C4-2B (cell line): ENCODE data around the gene TMEM163.

ENCODE experiments used
- H3K27ac ChIP-seq: fragments of 450-650 bp; 2 replicates; pipeline ENCODE4 v1.5.1; 2017
- CTCF ChIP-seq: fragments of 450-650 bp; conservative IDR thresholded peaks from 2 replicates; pipeline ENCODE4 v1.5.1; 2017; ENCODE audit warnings: mild to moderate bottlenecking
- ZFX ChIP-seq: fragments of 450-650 bp; IDR thresholded peaks from 2 replicates; pipeline ENCODE4 v1.6.1; 2017

TMEM163 gene

GRCh38 chr2:134564549-134564948, 154.3 kb downstream of the TMEM163 start:
- TF ChIP-seq ZFX (no peak), CTCF (no peak)
- no peak overlapping the region for H3K27ac ChIP-seq

- no peak overlapping the region for H3K27ac ChIP-seq
These were observed 160.5 kb downstream of the TMEM163 start for GRCh38 chr2:134558208-134558830.

GRCh38 chr2:134555411-134555810, 163.4 kb downstream of the TMEM163 start:
- TF ChIP-seq CTCF (no peak), ZFX (no peak)

More at GRCh38 chr2:134558208-134558830, 160.5 kb downstream of the TMEM163 start:
- no peak for TF ChIP-seq CTCF
- no peak for TF ChIP-seq ZFX

GRCh38 chr2:134553657-134554056, 165.1 kb downstream of the TMEM163 start:
- TF ChIP-seq CTCF (no peak), ZFX (no peak)

More at GRCh38 chr2:134555411-134555810, 163.4 kb downstream of the TMEM163 start:
- no peak overlapping the region for H3K27ac ChIP-seq

GRCh38 chr2:134550566-134551164, 168.1 kb downstream of the TMEM163 start:
- no peak overlapping the region for H3K27ac ChIP-seq
- TF ChIP-seq CTCF (no peak), ZFX (no peak)

More at GRCh38 chr2:134553657-134554056, 165.1 kb downstream of the TMEM163 start:
- H3K27ac ChIP-seq: no peak overlapping the region

- TF ChIP-seq ZFX (no peak), CTCF (no peak)
- H3K27ac ChIP-seq: no peak overlapping the region
These were observed 169.7 kb downstream of the TMEM163 start for GRCh38 chr2:134549104-134549503.

GRCh38 chr2:134540990-134541389, 177.8 kb downstream of the TMEM163 start:
- H3K27ac ChIP-seq: no peak overlapping the region
- no peak for TF ChIP-seq CTCF
- no peak for TF ChIP-seq ZFX
